ENCODE measurements around the gene FAM120A.

- no peak for TF ChIP-seq POLR2A (IDR thresholded peaks at IDR 0.05)
- TF ChIP-seq, protein P1, sequence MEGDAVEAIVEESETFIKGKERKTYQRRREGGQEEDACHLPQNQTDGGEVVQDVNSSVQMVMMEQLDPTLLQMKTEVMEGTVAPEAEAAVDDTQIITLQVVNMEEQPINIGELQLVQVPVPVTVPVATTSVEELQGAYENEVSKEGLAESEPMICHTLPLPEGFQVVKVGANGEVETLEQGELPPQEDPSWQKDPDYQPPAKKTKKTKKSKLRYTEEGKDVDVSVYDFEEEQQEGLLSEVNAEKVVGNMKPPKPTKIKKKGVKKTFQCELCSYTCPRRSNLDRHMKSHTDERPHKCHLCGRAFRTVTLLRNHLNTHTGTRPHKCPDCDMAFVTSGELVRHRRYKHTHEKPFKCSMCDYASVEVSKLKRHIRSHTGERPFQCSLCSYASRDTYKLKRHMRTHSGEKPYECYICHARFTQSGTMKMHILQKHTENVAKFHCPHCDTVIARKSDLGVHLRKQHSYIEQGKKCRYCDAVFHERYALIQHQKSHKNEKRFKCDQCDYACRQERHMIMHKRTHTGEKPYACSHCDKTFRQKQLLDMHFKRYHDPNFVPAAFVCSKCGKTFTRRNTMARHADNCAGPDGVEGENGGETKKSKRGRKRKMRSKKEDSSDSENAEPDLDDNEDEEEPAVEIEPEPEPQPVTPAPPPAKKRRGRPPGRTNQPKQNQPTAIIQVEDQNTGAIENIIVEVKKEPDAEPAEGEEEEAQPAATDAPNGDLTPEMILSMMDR (IDR thresholded peaks at IDR 0.05), result peak in 3 of 6 experiments; percentile 8 to 44 (median 18)
Measured at GRCh38 chr9:93451849-93452709, 594 bp downstream of the FAM120A start.

Measured in esophagus squamous epithelium (tissue), 4 donors.